Stimulated activated CD4-positive, alpha-beta T cell treated with anti-CD3 and anti-CD28 coated beads, Interleukin-12 subunit alpha, Interleukin-12 subunit beta, amount 100 ng/mL, for 48 hours (primary cell): Measurements from ENCODE around the gene LRWD1.
A peak's percentile ranks its signal among the peaks of the same experiment; 100 is the strongest.
"Not testable (repeated sequence)": the region's sequence is repeated elsewhere in the genome, so short reads cannot be mapped to it uniquely, and the experiment has no call there.

Experiments used
- DNase-seq, 3 donors: peaks; one replicate each; pipeline ENCODE4 v3.0.0-alpha.2; 2020; ENCODE audit warnings: low read depth in 2 of 3, low spot score in 1 of 3

The LRWD1 gene

GRCh38 chr7:102439963-102440795 lies 24.6 kb upstream of the LRWD1 start:
- DNase-seq: no peak

- DNase-seq: no peak
Observed at GRCh38 chr7:102444961-102445673, 19.7 kb upstream of the LRWD1 start.

- no peak for DNase-seq
Observed at GRCh38 chr7:102445674-102446071, 19.1 kb upstream of the LRWD1 start.

- DNase-seq: no peak
Observed at GRCh38 chr7:102446387-102447156, 18.2 kb upstream of the LRWD1 start.

GRCh38 chr7:102447311-102447710 lies 17.5 kb upstream of the LRWD1 start:
- DNase-seq: no peak

- DNase-seq: no peak
Observed at GRCh38 chr7:102449136-102449535, 15.6 kb upstream of the LRWD1 start.

- DNase-seq: peak in 1 of 3 donors; percentile 40
Observed at GRCh38 chr7:102450242-102450641, 14.5 kb upstream of the LRWD1 start.

GRCh38 chr7:102451371-102452054 lies 13.3 kb upstream of the LRWD1 start:
- no peak for DNase-seq

- DNase-seq: no peak
Observed at GRCh38 chr7:102452451-102452850, 12.3 kb upstream of the LRWD1 start.

- no peak for DNase-seq
Observed at GRCh38 chr7:102453319-102453718, 11.5 kb upstream of the LRWD1 start.

GRCh38 chr7:102454468-102454867 lies 10.3 kb upstream of the LRWD1 start:
- DNase-seq: no peak

- DNase-seq: not testable (repeated sequence)
Observed at GRCh38 chr7:102454932-102455331, 9.9 kb upstream of the LRWD1 start.

- no peak for DNase-seq
Observed at GRCh38 chr7:102455596-102455995, 9.2 kb upstream of the LRWD1 start.

GRCh38 chr7:102456327-102456726 lies 8.5 kb upstream of the LRWD1 start:
- no peak for DNase-seq

- no peak for DNase-seq
Observed at GRCh38 chr7:102457352-102457924, 7.3 kb upstream of the LRWD1 start.

GRCh38 chr7:102459221-102459844 lies 5.5 kb upstream of the LRWD1 start:
- DNase-seq: no peak

- no peak for DNase-seq
Observed at GRCh38 chr7:102460467-102460866, 4.3 kb upstream of the LRWD1 start.

- DNase-seq: no peak
Observed at GRCh38 chr7:102463841-102464576, 775 bp upstream of the LRWD1 start.

- DNase-seq: no peak
Observed at GRCh38 chr7:102466097-102466496, 1.3 kb downstream of the LRWD1 start.
